Measurements from ENCODE around the gene KANK2.

Gene KANK2

DNA sequence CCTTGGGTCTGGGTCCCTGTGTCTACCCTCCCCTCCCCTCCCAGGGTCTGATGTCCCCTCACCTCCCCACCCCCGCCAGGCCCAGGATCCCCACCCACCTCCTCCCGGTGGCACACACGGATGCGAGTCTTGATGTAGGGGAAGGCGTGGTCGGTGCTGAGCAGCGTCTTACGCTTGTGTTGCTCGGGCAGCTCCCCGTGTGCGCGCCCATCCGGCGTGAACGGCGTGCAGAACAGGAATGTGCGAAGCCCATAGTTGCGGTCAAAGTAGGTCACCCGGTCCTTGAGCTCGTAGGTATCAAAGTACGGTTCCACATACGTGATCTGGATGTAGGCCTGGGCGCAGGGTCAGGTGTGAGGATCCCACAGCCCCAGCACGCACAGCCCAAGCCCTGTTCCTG lies 4.4 kb upstream of the KANK2 start:
- DNase-seq (ENCODE audit: low read depth, low spot score) = no peak
- TF ChIP-seq, protein P1, sequence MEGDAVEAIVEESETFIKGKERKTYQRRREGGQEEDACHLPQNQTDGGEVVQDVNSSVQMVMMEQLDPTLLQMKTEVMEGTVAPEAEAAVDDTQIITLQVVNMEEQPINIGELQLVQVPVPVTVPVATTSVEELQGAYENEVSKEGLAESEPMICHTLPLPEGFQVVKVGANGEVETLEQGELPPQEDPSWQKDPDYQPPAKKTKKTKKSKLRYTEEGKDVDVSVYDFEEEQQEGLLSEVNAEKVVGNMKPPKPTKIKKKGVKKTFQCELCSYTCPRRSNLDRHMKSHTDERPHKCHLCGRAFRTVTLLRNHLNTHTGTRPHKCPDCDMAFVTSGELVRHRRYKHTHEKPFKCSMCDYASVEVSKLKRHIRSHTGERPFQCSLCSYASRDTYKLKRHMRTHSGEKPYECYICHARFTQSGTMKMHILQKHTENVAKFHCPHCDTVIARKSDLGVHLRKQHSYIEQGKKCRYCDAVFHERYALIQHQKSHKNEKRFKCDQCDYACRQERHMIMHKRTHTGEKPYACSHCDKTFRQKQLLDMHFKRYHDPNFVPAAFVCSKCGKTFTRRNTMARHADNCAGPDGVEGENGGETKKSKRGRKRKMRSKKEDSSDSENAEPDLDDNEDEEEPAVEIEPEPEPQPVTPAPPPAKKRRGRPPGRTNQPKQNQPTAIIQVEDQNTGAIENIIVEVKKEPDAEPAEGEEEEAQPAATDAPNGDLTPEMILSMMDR (IDR thresholded peaks at IDR 0.05; ENCODE audit: insufficient read depth, low read length, missing control alignments) = no peak
- ChIA-PET CTCF (interaction anchor here (2.1 to 2.4 kb wide), 3 partner anchors 63 to 76 kb away, joined by 7 to 16 read pairs (median 13); no protein-coding TSS in a partner anchor), POLR2A (no interaction called here)
- no peak overlapping the region for H3K4me3 ChIP-seq (ENCODE audit: low read depth, low read length)

DNA sequence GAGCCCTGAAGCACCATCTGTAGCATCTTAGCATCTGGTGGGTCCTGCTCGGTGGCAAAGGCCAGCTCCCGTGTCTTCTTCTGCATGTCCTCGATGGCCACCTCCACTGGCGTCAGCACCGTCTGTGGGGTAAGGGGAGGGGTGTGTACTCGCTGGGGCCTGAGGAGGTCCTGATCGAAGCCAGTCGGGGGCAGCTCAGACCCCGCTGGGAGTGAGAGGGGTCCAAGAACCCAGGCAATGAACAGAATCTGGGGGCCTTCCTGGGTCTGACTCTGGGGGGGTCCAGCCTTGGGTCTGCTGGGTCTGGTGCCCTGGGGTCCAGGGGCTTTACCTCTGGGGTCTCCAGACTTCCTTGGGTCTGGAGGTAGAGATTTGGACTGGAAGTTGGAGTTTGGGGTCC lies 3.6 kb upstream of the KANK2 start:
- CTCF ChIA-PET = interaction anchor here (2.1 to 2.4 kb wide), 3 partner anchors 62 to 75 kb away, joined by 7 to 16 read pairs (median 13); no protein-coding TSS in a partner anchor
- POLR2A ChIA-PET = no interaction called here

DNA sequence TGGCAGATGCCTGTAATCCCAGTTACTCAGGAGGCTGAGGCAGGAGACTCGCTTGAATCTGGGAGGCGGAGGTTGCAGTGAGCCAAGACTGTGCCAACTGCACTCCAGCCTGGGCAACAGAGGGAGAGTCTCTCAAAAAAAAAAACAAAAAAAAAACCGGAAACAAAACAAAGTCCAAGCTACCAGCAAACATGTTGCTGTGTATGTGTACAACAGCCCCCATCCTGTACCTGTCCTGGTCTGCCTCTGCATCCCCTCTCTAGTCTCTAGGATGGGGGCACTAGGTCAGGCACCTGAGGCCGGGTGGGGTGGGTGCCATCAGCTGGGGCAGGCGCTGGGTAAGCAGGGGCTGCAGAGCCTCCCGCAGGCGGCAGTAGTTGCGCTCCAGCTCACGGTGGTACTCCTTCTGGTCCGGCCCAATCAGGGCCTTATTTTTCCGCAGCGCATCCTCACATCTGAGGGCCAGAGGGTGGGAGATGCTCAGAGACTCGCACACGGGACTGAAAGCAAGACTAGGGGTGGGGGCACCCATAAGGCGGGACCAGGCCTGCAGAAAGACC lies 2.8 kb upstream of the KANK2 start:
- CTCF ChIA-PET = interaction anchor here (2.1 to 2.9 kb wide), 3 partner anchors 64 to 74 kb away, joined by 7 to 16 read pairs (median 14); no protein-coding TSS in a partner anchor
- TF ChIP-seq, protein P1 (IDR thresholded peaks at IDR 0.05; ENCODE audit: insufficient read depth, low read length, missing control alignments) = no peak
- no peak for DNase-seq (ENCODE audit: low read depth, low spot score)
- H3K4me3 ChIP-seq (ENCODE audit: low read depth, low read length) = no peak overlapping the region
- POLR2A ChIA-PET = interaction anchor here (0.7 kb wide), 1 partner anchor 61 kb away, joined by 3 read pairs; no protein-coding TSS in a partner anchor

More for the DNA sequence above, 3.6 kb upstream of the KANK2 start:
- no peak for DNase-seq (ENCODE audit: low read depth, low spot score)
- H3K4me3 ChIP-seq (ENCODE audit: low read depth, low read length) = no peak overlapping the region
- TF ChIP-seq, protein P1 (IDR thresholded peaks at IDR 0.05; ENCODE audit: insufficient read depth, low read length, missing control alignments) = no peak

DNA sequence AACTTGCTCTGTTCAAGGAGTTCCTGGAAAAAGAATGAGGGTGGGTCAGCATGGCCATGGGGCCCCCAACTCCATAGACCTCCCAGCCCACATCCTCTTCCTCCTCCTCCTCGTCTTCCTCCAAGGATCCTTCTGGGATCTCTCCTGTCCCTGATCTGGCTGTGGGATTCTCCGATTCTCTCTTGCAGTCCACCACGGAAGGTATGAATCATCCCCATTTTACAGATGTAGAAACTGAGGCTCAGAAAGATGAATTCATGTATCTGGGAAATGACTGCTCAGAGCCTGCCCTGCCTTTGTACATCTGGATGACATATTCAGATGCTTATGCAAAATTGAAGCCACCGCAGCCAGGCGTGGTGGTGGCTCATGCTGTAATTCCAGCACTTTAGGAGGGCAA lies 2.2 kb upstream of the KANK2 start:
- TF ChIP-seq, protein P1 (IDR thresholded peaks at IDR 0.05; ENCODE audit: insufficient read depth, low read length, missing control alignments) = no peak
- H3K4me3 ChIP-seq (ENCODE audit: low read depth, low read length) = no peak overlapping the region
- ChIA-PET CTCF (interaction anchor here (1.3 to 2.9 kb wide), 4 partner anchors 15 to 73 kb away, joined by 3 to 15 read pairs (median 12); no protein-coding TSS in a partner anchor), POLR2A (no interaction called here)
- DNase-seq (ENCODE audit: low read depth, low spot score) = no peak

DNA sequence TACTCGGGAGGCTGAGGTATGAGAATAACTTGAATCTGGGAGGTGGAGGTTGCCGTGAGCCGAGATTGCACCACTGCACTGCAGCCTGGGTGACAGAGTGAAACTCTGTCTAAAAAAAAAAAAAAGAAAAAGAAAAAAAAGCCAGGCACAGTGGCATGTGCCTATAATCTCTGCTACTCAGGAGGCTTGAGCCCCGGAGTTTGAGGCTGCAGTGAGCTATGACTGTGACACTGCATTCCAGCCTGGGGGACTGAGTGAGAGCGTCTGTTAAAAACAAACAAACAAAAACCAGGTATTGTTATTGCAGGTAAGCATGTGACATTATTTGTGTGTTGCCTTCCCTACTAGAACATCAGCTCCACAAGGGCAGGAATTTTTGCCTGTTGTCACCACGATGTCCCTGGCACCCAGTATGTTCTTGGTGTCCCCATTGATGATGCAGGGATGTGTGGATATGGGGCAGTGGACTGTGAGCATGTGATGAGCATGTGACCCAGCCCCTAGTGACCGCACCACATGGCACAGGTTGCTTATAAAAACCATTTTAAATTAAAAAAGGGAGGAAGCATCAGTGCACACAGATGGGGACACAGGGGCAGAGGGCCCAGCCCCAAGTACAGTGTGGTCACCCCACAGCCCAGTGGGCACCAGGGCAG lies 1.6 kb upstream of the KANK2 start:
- no peak for DNase-seq (ENCODE audit: low read depth, low spot score)
- no peak overlapping the region for H3K4me3 ChIP-seq (ENCODE audit: low read depth, low read length)
- ChIA-PET POLR2A (no interaction called here), CTCF (interaction anchor here (1.3 to 2.9 kb wide), 5 partner anchors 15 to 73 kb away, joined by 3 to 15 read pairs (median 11); no protein-coding TSS in a partner anchor)
- TF ChIP-seq, protein P1 (IDR thresholded peaks at IDR 0.05; ENCODE audit: insufficient read depth, low read length, missing control alignments) = no peak

DNA sequence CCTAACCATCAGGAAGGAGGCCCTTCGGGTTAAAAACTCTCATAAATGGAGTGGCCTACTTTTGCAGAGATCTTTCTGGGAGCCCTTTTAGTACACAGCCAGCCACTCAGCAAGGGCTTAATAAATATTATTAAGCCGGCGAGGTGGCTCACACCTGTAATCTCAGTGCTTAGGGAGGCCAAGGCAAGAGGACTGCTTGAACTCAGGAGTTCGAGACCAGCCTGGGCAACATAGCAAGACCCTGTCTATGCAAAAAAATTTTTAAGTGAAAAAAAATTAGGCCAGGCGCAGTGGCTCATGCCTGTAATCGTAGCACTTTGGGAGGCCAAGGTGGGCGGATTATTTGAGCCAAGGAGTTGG lies 810 bp upstream of the KANK2 start:
- DNase-seq (ENCODE audit: low read depth, low spot score) = no peak
- TF ChIP-seq, protein P1 (IDR thresholded peaks at IDR 0.05; ENCODE audit: insufficient read depth, low read length, missing control alignments) = no peak
- H3K4me3 ChIP-seq (ENCODE audit: low read depth, low read length) = peak overlapping the region; percentile 29
- ChIA-PET POLR2A (interaction anchor here (1.2 to 1.4 kb wide), 2 partner anchors 55 to 60 kb away, joined by 3 to 4 read pairs; no protein-coding TSS in a partner anchor), CTCF (interaction anchor here (1.5 to 2.9 kb wide), 4 partner anchors 60 to 72 kb away, joined by 3 to 15 read pairs (median 12); no protein-coding TSS in a partner anchor)

Measured in AG04449 (cell line).